Loucy (cell line): ENCODE data around the gene SNRPF.

ENCODE experiments used
- H2AFZ ChIP-seq: fragments of 200-600 bp; sonication (generic); 2 replicates; pipeline ENCODE4 v1.6.0; 2016; ENCODE audit warnings: antibody characterized with exemption, mild to moderate bottlenecking, low read length, moderate library complexity
- H3F3A ChIP-seq: fragments of 200-600 bp; 2 replicates; pipeline ENCODE4 v1.6.0; 2016; ENCODE audit warnings: antibody characterized with exemption, low read depth, mild to moderate bottlenecking
- H3K27me3 ChIP-seq: fragments of 200-600 bp; sonication (generic); 2 replicates; pipeline ENCODE4 v1.6.1; 2014; ENCODE audit warnings: low read length, mild to moderate bottlenecking; ENCODE audit not compliant: insufficient read depth, poor library complexity, severe bottlenecking
- H3K36me3 ChIP-seq: fragments of 200-600 bp; sonication (generic); 2 replicates; pipeline ENCODE4 v1.6.1; 2016; ENCODE audit warnings: low read length; ENCODE audit not compliant: insufficient read depth
- H3K4me1 ChIP-seq: fragments of 200-600 bp; sonication (generic); 2 replicates; pipeline ENCODE4 v1.5.1; 2014; ENCODE audit warnings: low read length, mild to moderate bottlenecking; ENCODE audit not compliant: insufficient read depth, poor library complexity, severe bottlenecking
- H3K4me2 ChIP-seq: fragments of 200-600 bp; sonication (generic); 2 replicates; pipeline ENCODE4 v1.6.0; 2014; ENCODE audit warnings: antibody characterized with exemption, low read length, low read depth, mild to moderate bottlenecking; ENCODE audit not compliant: poor library complexity, severe bottlenecking
- H3K4me3 ChIP-seq: fragments of 200-600 bp; sonication (generic); 2 replicates; pipeline ENCODE4 v1.5.1; 2014; ENCODE audit warnings: low read length, mild to moderate bottlenecking, mixed read lengths; ENCODE audit not compliant: poor library complexity, severe bottlenecking
- H3K79me2 ChIP-seq: fragments of 200-600 bp; sonication (generic); 2 replicates; pipeline ENCODE4 v1.6.1; 2014; ENCODE audit warnings: low read length; ENCODE audit not compliant: insufficient read depth
- H3K9ac ChIP-seq: fragments of 200-600 bp; sonication (generic); 2 replicates; pipeline ENCODE4 v1.6.0; 2014; ENCODE audit warnings: mild to moderate bottlenecking, low read depth, low read length, moderate library complexity; ENCODE audit not compliant: poor library complexity, severe bottlenecking
- H3K9me2 ChIP-seq: fragments of 200-600 bp; sonication (generic); replicated peaks from 2 replicates; pipeline ENCODE4 v1.6.1; 2016; ENCODE audit warnings: low read depth, low read length, mixed read lengths
- H3K9me3 ChIP-seq: fragments of 200-600 bp; sonication (generic); 2 replicates; pipeline ENCODE4 v1.6.1; 2014; ENCODE audit warnings: mild to moderate bottlenecking, antibody characterized with exemption, low read length, low read depth; ENCODE audit not compliant: insufficient read depth
- H4K20me1 ChIP-seq: fragments of 200-600 bp; sonication (generic); 2 replicates; pipeline ENCODE4 v1.6.0; 2014; ENCODE audit warnings: antibody characterized with exemption, low read length, mild to moderate bottlenecking; ENCODE audit not compliant: insufficient read depth, poor library complexity, severe bottlenecking
- EZH2phosphoT487 ChIP-seq: fragments of 200-600 bp; IDR thresholded peaks from 2 replicates; pipeline ENCODE4 v1.6.1; 2018; ENCODE audit warnings: antibody characterized with exemption, mild to moderate bottlenecking, moderate library complexity, borderline replicate concordance
- TF ChIP-seq, protein P1 (sequence below): fragments of 200-600 bp; sonication (generic); conservative IDR thresholded peaks from 2 replicates; pipeline ENCODE4 v1.5.1; 2014; ENCODE audit warnings: mild to moderate bottlenecking, antibody characterized with exemption, low read length

Gene SNRPF

GRCh38 chr12:95880895-95881294 lies 22.1 kb downstream of the SNRPF start:
- Histone ChIP-seq H3K4me1 (no peaks in the 10 kb centered on the region), H3K79me2 (no peaks in the 10 kb centered on the region), H4K20me1 (no peaks in the 10 kb centered on the region), H2AFZ (no peak overlapping the region), H3K4me2 (no peak overlapping the region), H3F3A (no peaks in the 10 kb centered on the region), H3K9ac (no peak overlapping the region), H3K27me3 (no peaks in the 10 kb centered on the region), H3K4me3 (no peak overlapping the region), H3K9me2 (no peaks in the 10 kb centered on the region), H3K36me3 (no peaks in the 10 kb centered on the region), H3K9me3 (no peaks in the 10 kb centered on the region; the same call in 1 of the 2 replicates)
- TF ChIP-seq EZH2phosphoT487 = no peak
- TF ChIP-seq, protein P1, sequence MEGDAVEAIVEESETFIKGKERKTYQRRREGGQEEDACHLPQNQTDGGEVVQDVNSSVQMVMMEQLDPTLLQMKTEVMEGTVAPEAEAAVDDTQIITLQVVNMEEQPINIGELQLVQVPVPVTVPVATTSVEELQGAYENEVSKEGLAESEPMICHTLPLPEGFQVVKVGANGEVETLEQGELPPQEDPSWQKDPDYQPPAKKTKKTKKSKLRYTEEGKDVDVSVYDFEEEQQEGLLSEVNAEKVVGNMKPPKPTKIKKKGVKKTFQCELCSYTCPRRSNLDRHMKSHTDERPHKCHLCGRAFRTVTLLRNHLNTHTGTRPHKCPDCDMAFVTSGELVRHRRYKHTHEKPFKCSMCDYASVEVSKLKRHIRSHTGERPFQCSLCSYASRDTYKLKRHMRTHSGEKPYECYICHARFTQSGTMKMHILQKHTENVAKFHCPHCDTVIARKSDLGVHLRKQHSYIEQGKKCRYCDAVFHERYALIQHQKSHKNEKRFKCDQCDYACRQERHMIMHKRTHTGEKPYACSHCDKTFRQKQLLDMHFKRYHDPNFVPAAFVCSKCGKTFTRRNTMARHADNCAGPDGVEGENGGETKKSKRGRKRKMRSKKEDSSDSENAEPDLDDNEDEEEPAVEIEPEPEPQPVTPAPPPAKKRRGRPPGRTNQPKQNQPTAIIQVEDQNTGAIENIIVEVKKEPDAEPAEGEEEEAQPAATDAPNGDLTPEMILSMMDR = no peak

GRCh38 chr12:95881331-95881955 lies 22.7 kb downstream of the SNRPF start:
- Histone ChIP-seq H2AFZ (no peak overlapping the region), H3K9me3 (no peaks in the 10 kb centered on the region; the same call in 1 of the 2 replicates), H4K20me1 (no peaks in the 10 kb centered on the region), H3K4me1 (no peaks in the 10 kb centered on the region), H3K36me3 (no peaks in the 10 kb centered on the region), H3K27me3 (no peaks in the 10 kb centered on the region), H3K4me3 (no peak overlapping the region), H3K79me2 (no peaks in the 10 kb centered on the region), H3K9me2 (no peaks in the 10 kb centered on the region), H3K4me2 (no peak overlapping the region), H3K9ac (no peak overlapping the region), H3F3A (no peaks in the 10 kb centered on the region)
- TF ChIP-seq, protein P1 = no peak
- no peak for TF ChIP-seq EZH2phosphoT487

- Histone ChIP-seq H3K9me2 (no peaks in the 10 kb centered on the region), H3K4me1 (no peaks in the 10 kb centered on the region), H3K9ac (no peak overlapping the region), H3K4me3 (no peak overlapping the region), H3K79me2 (no peaks in the 10 kb centered on the region), H3K36me3 (no peaks in the 10 kb centered on the region), H3F3A (no peaks in the 10 kb centered on the region), H3K9me3 (no peaks in the 10 kb centered on the region; the same call in 1 of the 2 replicates), H3K27me3 (no peaks in the 10 kb centered on the region), H3K4me2 (no peak overlapping the region), H4K20me1 (no peaks in the 10 kb centered on the region), H2AFZ (no peak overlapping the region)
- no peak for TF ChIP-seq EZH2phosphoT487
- TF ChIP-seq, protein P1 = no peak
Measured at GRCh38 chr12:95882080-95882479, 23.3 kb downstream of the SNRPF start.
